Left hindlimb (tissue), 1 donor: ENCODE data around the gene PCSK6.

Experiments
- DNase-seq: peaks from one replicate; pipeline ENCODE4 v3.0.0-alpha.2; 2018

Gene PCSK6

GRCh38 chr15:101489599-101490407, at the start of gene PCSK6:
TSS of gene PCSK6 (minus strand) at chr15:101489707. CDS start at chr15:101489670, 37 bp downstream.
- no peak for DNase-seq

- DNase-seq: no peak
Observed at GRCh38 chr15:101538996-101539395, 49.5 kb upstream of the PCSK6 start.

- DNase-seq: no peak
Observed at GRCh38 chr15:101538177-101538576, 48.7 kb upstream of the PCSK6 start.

- DNase-seq: peak; percentile 20
Observed at GRCh38 chr15:101537483-101538080, 48.1 kb upstream of the PCSK6 start.

GRCh38 chr15:101536875-101537405, 47.4 kb upstream of the PCSK6 start:
- peak; percentile 25 for DNase-seq

- peak; percentile 16 for DNase-seq
Observed at GRCh38 chr15:101536166-101536874, 46.8 kb upstream of the PCSK6 start.

- DNase-seq: peak; percentile 18
Observed at GRCh38 chr15:101535170-101535902, 45.8 kb upstream of the PCSK6 start.

- peak; percentile 10 for DNase-seq
Observed at GRCh38 chr15:101534376-101534970, 45.0 kb upstream of the PCSK6 start.

GRCh38 chr15:101533371-101534140, 44.0 kb upstream of the PCSK6 start:
- no peak for DNase-seq

DNA sequence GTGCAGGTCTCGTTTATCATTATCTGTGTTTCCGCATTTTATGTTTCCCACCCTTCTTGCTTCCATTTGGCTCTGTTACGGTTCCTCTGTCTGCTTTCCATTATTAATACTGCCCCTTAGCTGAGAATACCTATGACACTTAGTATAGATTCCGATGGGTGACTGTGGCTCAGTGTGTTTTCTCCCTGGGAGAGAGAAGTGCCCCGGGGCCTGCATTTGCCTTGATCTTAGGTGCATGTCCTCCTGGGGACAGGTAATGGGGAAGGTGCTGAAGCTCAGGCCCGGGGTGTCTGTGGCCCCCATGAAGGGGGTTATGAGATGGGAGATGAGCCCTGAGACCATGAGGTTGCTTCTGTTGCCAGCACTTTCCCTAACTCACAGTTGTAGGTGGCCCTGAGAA, 43.4 kb upstream of the PCSK6 start:
- DNase-seq: no peak

DNA sequence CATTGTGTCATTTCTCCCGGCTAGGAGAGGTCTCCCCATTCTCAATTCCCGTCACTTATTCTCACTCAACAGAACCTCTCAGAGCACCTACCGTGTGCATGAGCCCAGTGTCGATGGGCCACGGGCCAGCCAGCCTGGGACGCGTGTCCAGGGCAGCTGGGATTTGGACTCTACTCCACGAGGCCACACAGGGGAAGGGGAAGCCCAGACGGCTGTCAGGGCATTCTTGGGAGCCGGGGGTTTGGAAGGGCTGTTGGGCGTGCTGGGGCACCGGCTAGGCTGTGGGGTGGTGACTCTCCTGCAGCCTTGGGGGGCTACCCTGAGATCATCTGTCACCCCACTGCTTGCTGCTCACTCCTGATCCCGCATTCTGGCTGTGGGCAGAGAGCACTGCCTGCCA, 41.7 kb upstream of the PCSK6 start:
- no peak for DNase-seq

GRCh38 chr15:101530224-101530958, 40.9 kb upstream of the PCSK6 start:
- no peak for DNase-seq

DNA sequence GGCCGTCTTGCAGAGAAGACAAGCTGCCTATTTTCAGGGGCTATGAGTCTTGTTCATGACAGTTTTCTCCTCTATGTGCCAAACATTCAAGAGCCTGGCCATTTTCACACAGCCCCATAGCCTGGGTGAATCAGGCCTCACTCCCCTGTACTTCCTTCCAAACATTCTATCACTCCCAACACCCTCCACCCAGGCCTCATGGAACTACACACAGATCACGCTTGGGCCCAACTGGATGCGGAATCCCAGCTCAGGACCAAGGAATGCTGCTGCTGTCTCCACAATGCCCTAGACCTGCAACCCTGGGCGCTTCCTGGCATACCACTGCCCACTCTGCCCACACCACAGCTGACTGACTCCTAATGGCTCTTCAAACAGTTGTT, 39.4 kb upstream of the PCSK6 start:
- DNase-seq: no peak

DNA sequence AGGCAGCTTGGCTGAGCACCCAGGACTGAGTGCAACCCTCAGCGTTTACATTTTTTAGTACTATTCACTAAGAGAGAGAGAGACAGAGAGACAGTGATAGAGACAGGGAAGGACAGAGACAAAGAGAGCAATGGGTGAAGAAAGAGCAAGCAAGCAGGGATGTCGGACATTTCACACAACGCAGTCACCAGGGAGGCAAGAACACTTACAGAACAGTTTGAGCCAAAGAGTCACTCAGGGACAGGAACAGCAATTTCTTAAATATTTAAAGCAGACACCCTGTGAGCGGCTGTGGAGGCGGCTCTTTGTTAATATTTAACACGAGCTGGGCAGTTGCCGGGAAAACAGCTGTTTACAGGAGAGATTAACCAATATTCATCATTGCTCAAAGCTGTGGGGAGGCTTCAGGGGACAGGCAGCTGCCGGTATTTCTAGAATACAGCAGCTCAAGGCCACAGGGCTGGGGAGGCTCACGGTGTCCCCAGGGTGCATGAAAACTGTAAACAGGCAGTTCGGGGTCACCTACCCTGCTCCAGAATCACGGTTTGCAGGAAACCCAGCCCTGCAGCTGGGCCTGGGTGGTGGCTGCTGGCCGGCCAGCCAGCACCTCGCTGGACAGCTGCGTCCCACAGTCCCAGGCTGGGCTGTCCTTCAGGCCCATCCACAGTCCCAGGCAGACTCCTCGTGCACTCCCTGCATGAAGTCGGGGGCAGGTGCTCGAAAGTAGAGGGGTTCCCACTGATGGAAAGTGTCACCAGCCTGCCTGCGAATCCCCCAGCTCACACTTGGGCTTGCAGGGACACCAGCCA, 38.8 kb upstream of the PCSK6 start:
- peak; percentile 76 for DNase-seq

- DNase-seq: no peak
Observed at GRCh38 chr15:101526890-101527289, 37.4 kb upstream of the PCSK6 start.

DNA sequence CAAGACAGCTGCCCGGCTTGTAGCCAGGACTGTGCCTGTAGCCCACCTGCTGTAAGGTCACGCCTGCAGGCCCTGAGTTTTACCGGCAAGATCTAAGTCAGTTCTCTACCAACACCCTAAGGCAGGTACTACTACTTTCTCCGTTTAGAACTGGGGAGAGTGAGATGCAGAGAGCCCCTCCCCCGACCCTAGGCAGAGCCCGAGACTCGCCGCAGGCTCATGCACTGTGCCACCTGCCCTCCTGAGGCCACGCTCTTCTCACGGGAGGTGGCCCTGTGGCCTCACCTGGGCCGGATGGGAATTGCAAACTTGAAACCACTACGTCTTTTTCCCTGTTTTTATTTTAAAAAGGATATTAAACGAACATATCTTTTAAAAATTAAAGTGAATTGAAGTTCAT, 36.9 kb upstream of the PCSK6 start:
- no peak for DNase-seq

- DNase-seq: no peak
Observed at GRCh38 chr15:101526021-101526420, 36.5 kb upstream of the PCSK6 start.

DNA sequence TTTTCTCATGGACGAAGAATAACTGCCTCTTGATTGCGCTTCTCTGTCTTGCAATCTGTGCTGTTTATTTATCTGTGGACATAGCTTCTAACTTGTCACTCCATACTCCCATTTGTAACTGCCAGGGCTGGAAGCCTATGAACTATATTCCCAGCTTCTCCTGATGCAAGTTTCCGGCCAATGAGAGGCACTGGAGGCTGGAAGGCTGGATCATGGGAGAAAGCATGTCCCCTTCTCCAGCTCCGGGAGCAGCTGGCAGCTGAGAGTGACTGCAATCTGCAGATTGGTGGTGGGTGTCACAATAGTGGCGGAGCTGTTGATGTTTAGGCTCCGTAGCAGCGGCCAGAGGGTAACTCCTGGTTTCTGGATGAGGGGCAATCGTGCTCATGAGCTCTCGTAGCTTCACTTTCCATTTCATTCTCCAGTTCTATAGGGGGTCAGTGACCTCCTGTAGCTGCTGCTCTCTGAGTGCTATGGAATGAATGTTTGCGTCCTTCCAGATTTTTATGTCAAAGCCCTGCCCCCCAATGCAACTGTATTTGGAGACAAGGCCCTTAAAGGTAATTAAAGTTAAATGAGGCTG, 35.7 kb upstream of the PCSK6 start:
- no peak for DNase-seq

DNA sequence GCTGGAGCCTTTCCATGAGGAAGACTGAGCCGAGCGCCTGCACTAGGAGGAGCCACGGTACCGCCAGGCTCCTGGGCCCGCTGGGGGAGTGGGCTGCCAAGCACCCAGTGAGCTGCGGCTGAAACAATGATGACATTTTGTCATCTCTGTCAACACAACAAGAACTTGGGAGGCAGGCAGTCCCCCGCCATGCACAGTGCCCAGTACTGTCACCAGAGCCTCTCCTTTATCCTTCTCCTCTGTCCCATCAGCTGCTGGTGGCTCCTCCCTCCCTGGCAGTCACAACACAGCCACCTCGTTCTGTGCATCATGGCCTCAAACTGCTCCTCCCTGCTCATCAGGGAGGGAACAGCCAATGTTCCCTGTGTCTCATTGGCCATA, 34.0 kb upstream of the PCSK6 start:
- no peak for DNase-seq
